MM.1S (cell line): ENCODE results near the gene TACSTD2.

Source experiments
- DNase-seq: peaks from one replicate; pipeline ENCODE4 v3.0.0-alpha.2; 2015
- H2AFZ ChIP-seq: fragments of 300-600 bp; sonication (generic); 2 replicates; pipeline ENCODE4 v1.6.0; 2016; ENCODE audit warnings: antibody characterized with exemption, low read length
- H3F3A ChIP-seq: fragments of 300-600 bp; sonication (generic); 2 replicates; pipeline ENCODE4 v1.6.1; 2016; ENCODE audit warnings: mild to moderate bottlenecking, antibody characterized with exemption, low read length, moderate library complexity, mixed read lengths; ENCODE audit not compliant: insufficient read depth
- H3K27ac ChIP-seq: fragments of 300-600 bp; sonication (generic); 2 replicates; pipeline ENCODE4 v1.5.1; 2016; ENCODE audit warnings: mild to moderate bottlenecking, low read length
- H3K27me3 ChIP-seq: fragments of 300-600 bp; sonication (generic); replicated peaks from 2 replicates; pipeline ENCODE4 v1.6.0; 2016; ENCODE audit warnings: low read length; ENCODE audit not compliant: insufficient read depth
- H3K36me3 ChIP-seq: fragments of 300-600 bp; sonication (generic); replicated peaks from 2 replicates; pipeline ENCODE4 v1.6.1; 2016; ENCODE audit warnings: mild to moderate bottlenecking, low read length, mixed read lengths; ENCODE audit not compliant: insufficient read depth
- H3K4me1 ChIP-seq: fragments of 300-600 bp; sonication (generic); 2 replicates; pipeline ENCODE4 v1.6.1; 2016; ENCODE audit warnings: low read length, mixed read lengths
- H3K4me2 ChIP-seq: fragments of 300-600 bp; sonication (generic); 2 replicates; pipeline ENCODE4 v1.6.0; 2016; ENCODE audit warnings: low read depth, low read length
- H3K4me3 ChIP-seq: fragments of 300-600 bp; sonication (generic); 2 replicates; pipeline ENCODE4 v1.5.1; 2016; ENCODE audit warnings: low read length, mixed read lengths
- H3K79me2 ChIP-seq: fragments of 300-600 bp; sonication (generic); 2 replicates; pipeline ENCODE4 v1.6.1; 2016; ENCODE audit warnings: mixed run types, low read length, mixed read lengths
- H3K9ac ChIP-seq: fragments of 300-600 bp; sonication (generic); 2 replicates; pipeline ENCODE4 v1.6.1; 2016; ENCODE audit warnings: low read length, mixed read lengths
- H3K9me2 ChIP-seq: fragments of 300-600 bp; sonication (generic); replicated peaks from 2 replicates; pipeline ENCODE4 v1.6.1; 2016; ENCODE audit warnings: mild to moderate bottlenecking, low read length, mixed read lengths; ENCODE audit not compliant: insufficient read depth
- H3K9me3 ChIP-seq: fragments of 300-600 bp; sonication (generic); replicated peaks from 2 replicates; pipeline ENCODE4 v1.6.1; 2016; ENCODE audit warnings: mild to moderate bottlenecking, low read length, mixed read lengths; ENCODE audit not compliant: insufficient read depth
- H4K20me1 ChIP-seq: fragments of 300-600 bp; sonication (generic); 2 replicates; pipeline ENCODE4 v1.6.1; 2016; ENCODE audit warnings: mild to moderate bottlenecking, low read length, moderate library complexity, mixed read lengths; ENCODE audit not compliant: insufficient read depth
- CTCF ChIP-seq: fragments of 300-600 bp; sonication (generic); IDR thresholded peaks from 2 replicates; pipeline ENCODE4 v1.5.1; 2016; ENCODE audit warnings: antibody characterized with exemption, low read length, mixed read lengths
- EZH2 ChIP-seq: fragments of 300-600 bp; sonication (generic); optimal IDR thresholded peaks from 2 replicates; pipeline ENCODE3; 2017; ENCODE audit warnings: low read depth, mild to moderate bottlenecking, antibody characterized with exemption, low read length, mixed read lengths
- EZH2phosphoT487 ChIP-seq: fragments of 300-600 bp; sonication (generic); IDR thresholded peaks from 2 replicates; pipeline ENCODE4 v1.6.1; 2018; ENCODE audit warnings: antibody characterized with exemption, low read length

Gene TACSTD2

DNA sequence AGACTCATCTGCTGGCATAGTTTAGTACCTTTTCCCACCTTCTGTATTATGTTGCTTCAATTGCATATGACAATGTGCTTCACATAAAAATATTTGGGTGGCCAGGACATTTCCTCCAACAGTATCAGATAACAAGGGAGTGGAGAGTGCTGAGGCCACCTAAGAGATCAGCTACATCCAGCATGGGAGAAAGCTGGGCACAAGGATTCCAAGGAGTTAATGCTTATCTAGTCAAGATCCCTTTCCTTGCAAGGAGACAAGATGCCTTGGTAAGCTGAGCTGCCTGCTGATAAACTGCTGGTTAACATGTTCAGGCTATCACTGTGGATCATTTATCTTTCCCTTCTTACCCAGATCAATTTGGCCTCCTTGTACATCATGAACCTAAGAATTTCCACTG, 5.4 kb downstream of the TACSTD2 start:
- Histone ChIP-seq H3F3A (no peaks in the 10 kb centered on the region), H3K27me3 (no peaks in the 10 kb centered on the region; the same call in 1 of the 2 replicates), H3K9ac (no peak overlapping the region), H3K4me2 (no peak overlapping the region), H3K27ac (no peak overlapping the region), H4K20me1 (no peaks in the 10 kb centered on the region), H3K9me2 (no peaks in the 10 kb centered on the region), H3K4me3 (no peak overlapping the region), H3K9me3 (no peaks in the 10 kb centered on the region), H3K79me2 (no peaks in the 10 kb centered on the region), H2AFZ (no peak overlapping the region), H3K4me1 (peaks cover 6% of the 10 kb centered on the region; the same call in 1 of the 2 replicates), H3K36me3 (no peaks in the 10 kb centered on the region)
- DNase-seq, result no peak
- TF ChIP-seq EZH2phosphoT487 (no peak), EZH2 (no peak), CTCF (no peak)

DNA sequence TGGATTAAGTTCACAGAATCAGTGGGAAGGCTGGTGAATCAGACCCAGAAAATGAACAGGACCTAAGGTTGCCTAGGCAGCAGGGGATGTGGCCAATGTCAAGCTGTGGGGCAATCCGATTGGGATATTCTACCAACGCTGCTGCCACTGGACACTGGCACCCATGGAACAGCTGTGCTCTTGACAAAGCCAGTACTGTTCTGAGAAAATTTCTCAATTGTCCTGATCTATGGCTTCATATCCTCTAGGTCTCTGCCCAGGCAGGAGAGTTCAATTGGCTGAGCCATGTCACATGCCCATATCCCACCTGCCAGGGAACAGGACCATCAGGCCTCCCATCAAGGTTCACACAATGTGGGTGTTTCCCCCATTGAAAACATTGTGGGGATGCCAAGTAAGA, 6.2 kb downstream of the TACSTD2 start:
- Histone ChIP-seq H3K79me2 (no peaks in the 10 kb centered on the region), H3K27me3 (no peaks in the 10 kb centered on the region)

DNA sequence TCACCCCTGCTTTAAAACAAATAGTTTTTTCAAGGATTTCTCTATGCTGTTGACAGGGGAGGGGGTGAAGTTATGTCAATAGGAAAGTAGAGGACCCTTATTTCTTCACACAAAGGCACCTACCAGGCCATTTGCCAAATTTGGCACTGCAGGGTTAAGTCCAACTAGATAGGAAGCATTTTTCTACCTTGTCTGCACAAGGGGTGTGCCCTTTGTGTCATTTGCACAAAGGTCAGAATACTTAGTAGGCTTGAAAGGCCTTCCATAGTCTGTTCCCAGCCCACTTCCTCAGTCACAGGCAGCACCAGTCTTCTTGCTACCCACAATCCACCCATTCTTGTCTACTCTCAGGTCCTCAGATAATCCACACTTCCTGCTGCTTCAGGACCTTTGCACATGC, 7.0 kb downstream of the TACSTD2 start:
- no peaks in the 10 kb centered on the region for H4K20me1 ChIP-seq
- no peaks in the 10 kb centered on the region for H3K79me2 ChIP-seq
- H2AFZ ChIP-seq, result no peak overlapping the region
- H3K9ac ChIP-seq, result no peak overlapping the region
- H3K4me2 ChIP-seq, result no peak overlapping the region
- H3K4me3 ChIP-seq, result no peak overlapping the region
- no peak overlapping the region for H3K27ac ChIP-seq
- H3K36me3 ChIP-seq, result no peaks in the 10 kb centered on the region
- no peak for DNase-seq
- H3K9me3 ChIP-seq, result no peaks in the 10 kb centered on the region
- TF ChIP-seq EZH2, result no peak
- TF ChIP-seq CTCF, result no peak
- no peak for TF ChIP-seq EZH2phosphoT487
- H3K27me3 ChIP-seq, result no peaks in the 10 kb centered on the region
- H3K9me2 ChIP-seq, result no peaks in the 10 kb centered on the region
- no peaks in the 10 kb centered on the region for H3F3A ChIP-seq
- peaks cover 6% of the 10 kb centered on the region; the same call in 1 of the 2 replicates for H3K4me1 ChIP-seq

More for the DNA sequence above, 6.2 kb downstream of the TACSTD2 start:
- Histone ChIP-seq H4K20me1 (no peaks in the 10 kb centered on the region), H3K9me3 (no peaks in the 10 kb centered on the region), H3K4me2 (no peak overlapping the region), H2AFZ (no peak overlapping the region), H3K9ac (no peak overlapping the region), H3K27ac (no peak overlapping the region), H3K4me1 (peaks cover 6% of the 10 kb centered on the region; the same call in 1 of the 2 replicates), H3K36me3 (no peaks in the 10 kb centered on the region), H3F3A (no peaks in the 10 kb centered on the region), H3K9me2 (no peaks in the 10 kb centered on the region), H3K4me3 (no peak overlapping the region)
- no peak for TF ChIP-seq EZH2phosphoT487
- no peak for TF ChIP-seq EZH2
- TF ChIP-seq CTCF, result no peak
- DNase-seq, result no peak
